ENCODE data around the gene LIN7B.
A peak's percentile ranks its signal among the peaks of the same experiment; 100 is the strongest.

LIN7B gene

DNA sequence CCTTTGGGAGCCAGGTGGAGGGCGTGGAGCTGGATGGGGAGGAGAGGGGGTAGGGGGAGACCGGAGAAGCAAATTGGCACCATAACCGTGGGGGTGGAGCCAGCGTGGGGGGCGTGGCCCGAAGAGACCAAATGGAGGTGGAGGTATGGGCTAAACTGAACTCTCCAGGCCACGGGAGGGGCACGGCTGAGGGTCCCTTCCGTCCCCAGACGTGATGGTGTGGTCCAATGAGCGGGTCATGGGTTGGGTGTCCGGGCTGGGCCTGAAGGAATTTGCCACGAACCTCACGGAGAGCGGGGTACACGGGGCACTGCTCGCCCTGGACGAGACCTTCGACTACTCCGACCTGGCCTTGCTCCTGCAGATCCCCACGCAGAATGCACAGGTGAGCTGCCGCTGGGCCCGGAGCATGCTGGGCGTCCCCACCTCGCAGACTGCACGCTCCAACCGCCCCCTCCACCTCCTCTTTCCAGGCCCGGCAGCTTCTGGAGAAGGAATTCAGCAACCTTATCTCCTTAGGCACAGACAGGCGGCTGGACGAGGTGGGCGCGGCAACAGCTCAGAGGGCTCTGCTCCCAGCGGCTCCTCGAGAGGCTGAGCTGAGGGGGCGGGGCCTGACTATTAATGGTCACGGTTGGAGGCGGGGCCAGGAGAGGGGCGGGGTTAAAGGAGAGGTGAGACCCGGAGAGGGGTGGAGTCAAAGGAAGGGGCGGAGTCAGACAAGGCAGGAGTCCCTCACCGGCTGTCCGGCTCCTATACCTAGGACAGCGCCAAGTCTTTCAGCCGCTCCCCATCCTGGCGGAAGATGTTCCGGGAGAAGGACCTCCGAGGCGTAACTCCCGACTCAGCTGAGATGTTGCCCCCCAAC, 34.8 kb downstream of the LIN7B start:
- in situ Hi-C loops (cut with MboI; ENCODE audit: low sequenced_read_pairs, unreplicated experiment): no loop called here
- TF ChIP-seq, protein P1, sequence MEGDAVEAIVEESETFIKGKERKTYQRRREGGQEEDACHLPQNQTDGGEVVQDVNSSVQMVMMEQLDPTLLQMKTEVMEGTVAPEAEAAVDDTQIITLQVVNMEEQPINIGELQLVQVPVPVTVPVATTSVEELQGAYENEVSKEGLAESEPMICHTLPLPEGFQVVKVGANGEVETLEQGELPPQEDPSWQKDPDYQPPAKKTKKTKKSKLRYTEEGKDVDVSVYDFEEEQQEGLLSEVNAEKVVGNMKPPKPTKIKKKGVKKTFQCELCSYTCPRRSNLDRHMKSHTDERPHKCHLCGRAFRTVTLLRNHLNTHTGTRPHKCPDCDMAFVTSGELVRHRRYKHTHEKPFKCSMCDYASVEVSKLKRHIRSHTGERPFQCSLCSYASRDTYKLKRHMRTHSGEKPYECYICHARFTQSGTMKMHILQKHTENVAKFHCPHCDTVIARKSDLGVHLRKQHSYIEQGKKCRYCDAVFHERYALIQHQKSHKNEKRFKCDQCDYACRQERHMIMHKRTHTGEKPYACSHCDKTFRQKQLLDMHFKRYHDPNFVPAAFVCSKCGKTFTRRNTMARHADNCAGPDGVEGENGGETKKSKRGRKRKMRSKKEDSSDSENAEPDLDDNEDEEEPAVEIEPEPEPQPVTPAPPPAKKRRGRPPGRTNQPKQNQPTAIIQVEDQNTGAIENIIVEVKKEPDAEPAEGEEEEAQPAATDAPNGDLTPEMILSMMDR (IDR thresholded peaks at IDR 0.05; ENCODE audit: borderline replicate concordance, control extremely low read depth, extremely low read depth, insufficient read depth, missing control alignments): no peak
- DNase-seq (ENCODE audit: low spot score): peak; percentile 93

DNA sequence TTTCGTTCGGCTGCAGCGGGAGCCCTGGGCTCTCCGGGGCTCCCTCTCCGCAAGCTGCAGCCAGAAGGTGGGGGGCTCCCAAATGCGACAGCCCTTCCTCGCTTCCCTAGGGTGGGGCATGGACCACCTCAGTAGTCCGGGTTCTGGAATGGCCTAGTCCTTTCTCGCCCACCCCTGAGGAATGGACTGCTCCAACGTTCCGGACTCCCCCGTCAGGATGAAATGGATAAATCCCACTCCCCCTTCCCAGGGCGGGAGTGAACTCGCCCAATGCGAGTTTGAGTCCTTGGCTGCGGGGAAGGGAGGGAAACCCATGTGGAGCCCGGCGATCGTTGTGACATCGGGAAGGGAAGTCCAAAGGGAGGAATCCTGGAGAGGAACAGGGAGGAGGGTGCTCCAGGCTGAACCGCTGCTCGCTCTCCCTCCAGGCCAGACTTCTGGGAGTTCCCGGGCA, 35.5 kb downstream of the LIN7B start:
- in situ Hi-C loops (cut with MboI; ENCODE audit: low sequenced_read_pairs, unreplicated experiment): no loop called here
- TF ChIP-seq, protein P1 (IDR thresholded peaks at IDR 0.05; ENCODE audit: borderline replicate concordance, control extremely low read depth, extremely low read depth, insufficient read depth, missing control alignments): no peak
- no peak for DNase-seq (ENCODE audit: low spot score)

DNA sequence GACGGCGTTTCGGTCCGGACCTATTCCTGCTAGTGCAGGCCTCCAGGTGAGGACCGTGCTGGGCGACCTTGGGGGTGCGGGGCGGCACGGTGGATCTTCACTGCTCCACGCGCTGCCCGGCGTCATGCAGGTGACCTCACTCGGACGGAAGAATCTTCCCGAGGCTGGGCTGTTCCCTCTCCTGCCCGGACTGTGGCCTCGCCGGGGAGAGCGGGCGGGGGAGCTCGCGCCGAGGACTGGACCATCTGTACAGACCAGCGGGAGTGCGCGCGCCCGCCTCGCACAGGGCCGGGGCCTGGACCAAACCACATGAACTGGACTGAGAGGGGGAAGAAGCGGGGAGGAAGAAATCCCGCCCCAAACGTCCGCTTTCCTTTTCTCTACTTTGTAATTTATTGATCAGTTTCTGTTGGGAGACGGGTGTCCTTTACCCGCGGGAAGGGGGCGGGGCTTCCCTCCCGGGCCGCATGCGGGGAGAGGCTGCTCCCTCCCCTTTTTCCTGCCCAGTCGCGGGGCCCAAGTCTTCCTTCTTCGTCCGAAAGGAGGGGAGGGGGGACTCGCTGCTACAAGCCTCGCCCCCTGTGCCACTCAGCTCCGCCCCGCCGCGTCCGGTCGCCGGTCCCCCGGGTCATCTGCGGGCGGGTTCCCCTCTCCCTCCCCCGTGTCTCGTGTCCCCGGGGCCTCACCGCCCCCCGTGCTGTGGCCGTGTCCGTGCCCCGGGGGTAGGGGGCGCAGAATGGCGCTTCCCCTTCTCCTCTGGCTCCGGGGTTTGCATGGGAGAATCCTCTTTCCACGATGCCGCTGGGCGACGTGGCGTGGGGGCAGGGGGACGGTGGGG, 36.2 kb downstream of the LIN7B start:
- in situ Hi-C loops (cut with MboI; ENCODE audit: low sequenced_read_pairs, unreplicated experiment): no loop called here
- TF ChIP-seq, protein P1 (IDR thresholded peaks at IDR 0.05; ENCODE audit: borderline replicate concordance, control extremely low read depth, extremely low read depth, insufficient read depth, missing control alignments): no peak

DNA sequence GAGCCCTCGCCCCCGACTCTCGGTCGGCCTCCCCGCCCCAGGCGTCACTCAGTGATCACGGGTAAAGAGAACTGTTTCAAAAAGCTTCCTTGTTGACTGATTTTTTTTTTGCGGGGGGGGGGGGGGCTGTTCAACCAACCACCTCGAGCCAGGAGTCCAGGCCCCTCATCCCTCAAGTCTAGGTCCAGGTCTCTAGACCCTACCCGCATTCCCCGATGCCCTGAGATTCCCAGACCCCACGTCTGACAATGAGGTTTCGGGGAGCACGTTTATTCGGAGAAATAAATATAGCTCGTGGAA, 36.7 kb downstream of the LIN7B start:
- in situ Hi-C loops (cut with MboI; ENCODE audit: low sequenced_read_pairs, unreplicated experiment): no loop called here
- TF ChIP-seq, protein P1 (IDR thresholded peaks at IDR 0.05; ENCODE audit: borderline replicate concordance, control extremely low read depth, extremely low read depth, insufficient read depth, missing control alignments): no peak
- no peak for DNase-seq (ENCODE audit: low spot score)

More for the DNA sequence above, 36.2 kb downstream of the LIN7B start:
- peak; percentile 83 for DNase-seq (ENCODE audit: low spot score)

DNA sequence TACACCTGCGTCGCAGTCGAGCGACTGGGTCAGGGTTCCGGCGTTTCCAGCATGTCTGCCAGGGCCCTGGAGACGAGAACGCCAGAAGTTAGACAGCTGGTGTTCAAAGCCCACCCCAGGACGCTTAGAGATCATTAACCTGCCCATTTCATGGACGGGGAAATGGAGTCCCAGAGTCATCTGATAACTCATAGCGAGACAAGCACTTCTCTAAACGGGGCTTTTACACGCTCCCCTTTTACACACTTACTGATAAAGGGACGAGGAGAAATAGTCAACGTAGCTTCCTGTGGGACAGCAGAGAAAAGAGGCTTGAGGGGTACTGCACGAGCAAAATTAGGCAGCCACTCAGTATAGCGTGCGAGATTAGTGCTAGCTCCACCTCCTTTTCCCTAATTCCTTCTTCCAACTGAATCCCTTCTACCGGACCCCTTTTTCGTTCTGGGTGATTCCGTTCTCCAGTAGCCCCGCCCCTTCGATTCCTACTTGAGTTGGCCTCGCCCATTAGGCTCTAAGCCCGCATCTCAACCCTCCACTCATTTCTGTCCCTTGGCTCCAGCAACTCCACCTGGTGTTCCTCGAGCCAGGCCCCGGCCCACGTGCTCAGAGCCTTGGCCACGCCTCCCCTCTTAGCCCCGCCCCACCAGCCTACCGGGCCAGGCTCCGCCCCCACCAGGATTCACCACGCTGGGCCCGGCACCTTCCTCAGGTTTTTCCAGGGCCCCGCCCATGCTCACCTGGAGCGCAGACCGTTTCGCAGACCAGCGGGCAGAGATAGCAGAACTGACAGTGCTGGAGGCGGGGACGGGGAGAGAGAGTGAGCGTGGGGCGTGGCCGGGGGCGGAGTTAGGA, 37.3 kb downstream of the LIN7B start:
- peak; percentile 58 for DNase-seq (ENCODE audit: low spot score)
- in situ Hi-C loops (cut with MboI; ENCODE audit: low sequenced_read_pairs, unreplicated experiment): no loop called here
- TF ChIP-seq, protein P1 (IDR thresholded peaks at IDR 0.05; ENCODE audit: borderline replicate concordance, control extremely low read depth, extremely low read depth, insufficient read depth, missing control alignments): no peak

DNA sequence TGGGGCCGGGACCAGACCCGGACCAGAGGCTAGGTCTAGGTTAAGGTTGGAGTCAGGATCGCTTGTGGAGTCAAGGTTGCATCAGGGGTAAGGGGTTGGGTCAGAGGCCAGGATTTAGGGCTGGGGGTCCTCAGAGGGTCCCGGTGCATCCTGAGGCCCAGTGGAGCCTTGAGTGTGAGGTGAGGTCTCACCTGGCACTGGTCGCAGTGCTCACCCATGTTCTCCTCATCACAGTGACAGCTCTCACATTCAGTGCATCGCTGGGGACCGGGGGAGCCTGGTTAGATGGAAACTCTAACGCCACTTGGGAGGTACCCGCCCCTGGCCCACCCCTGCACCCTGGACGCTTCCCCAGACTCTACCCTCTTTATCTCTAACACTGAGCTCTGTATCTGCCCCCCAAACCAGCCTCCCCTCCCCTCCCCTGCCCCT, 38.0 kb downstream of the LIN7B start:
- no peak for DNase-seq (ENCODE audit: low spot score)
- in situ Hi-C loops (cut with MboI; ENCODE audit: low sequenced_read_pairs, unreplicated experiment): no loop called here

More for the DNA sequence above, 38.0 kb downstream of the LIN7B start:
- TF ChIP-seq, protein P1 (IDR thresholded peaks at IDR 0.05; ENCODE audit: borderline replicate concordance, control extremely low read depth, extremely low read depth, insufficient read depth, missing control alignments): no peak
